Skeletal muscle cell (primary cell): ENCODE results near the gene LRRC2.
"Not testable (repeated sequence)": the region's sequence is repeated elsewhere in the genome, so short reads cannot be mapped to it uniquely, and the experiment has no call there.

ENCODE experiments used
- DNase-seq: peaks from one replicate; pipeline ENCODE4 v3.0.0-alpha.2; 2010; ENCODE audit warnings: low read depth
- H3K4me3 ChIP-seq: 2 replicates; pipeline ENCODE4 v1.5.1; 2011; ENCODE audit warnings: low read depth, mild to moderate bottlenecking, control low read depth, low read length, moderate library complexity

Gene LRRC2

GRCh38 chr3:46561511-46561910 lies 4.6 kb downstream of the LRRC2 start:
- no peak overlapping the region for H3K4me3 ChIP-seq
- no peak for DNase-seq

GRCh38 chr3:46559091-46559704 lies 6.9 kb downstream of the LRRC2 start:
- H3K4me3 ChIP-seq = no peak overlapping the region
- DNase-seq = no peak

GRCh38 chr3:46558184-46559043 lies 7.7 kb downstream of the LRRC2 start:
- H3K4me3 ChIP-seq = peak overlapping the region; percentile 47
- peak; percentile 59 for DNase-seq

GRCh38 chr3:46557814-46558183 lies 8.3 kb downstream of the LRRC2 start:
- no peak for DNase-seq

GRCh38 chr3:46553154-46553553 lies 12.9 kb downstream of the LRRC2 start:
- H3K4me3 ChIP-seq = no peak overlapping the region
- DNase-seq = no peak

More at GRCh38 chr3:46557814-46558183, 8.3 kb downstream of the LRRC2 start:
- H3K4me3 ChIP-seq = no peak overlapping the region

GRCh38 chr3:46552538-46552937 lies 13.6 kb downstream of the LRRC2 start:
- DNase-seq = no peak
- H3K4me3 ChIP-seq = no peak overlapping the region

GRCh38 chr3:46551615-46552014 lies 14.5 kb downstream of the LRRC2 start:
- no peak overlapping the region for H3K4me3 ChIP-seq
- DNase-seq = no peak

GRCh38 chr3:46549989-46550388 lies 16.1 kb downstream of the LRRC2 start:
- no peak overlapping the region for H3K4me3 ChIP-seq
- DNase-seq = no peak

GRCh38 chr3:46549408-46549904 lies 16.6 kb downstream of the LRRC2 start:
- no peak for DNase-seq
- H3K4me3 ChIP-seq = no peak overlapping the region

GRCh38 chr3:46548611-46549010 lies 17.5 kb downstream of the LRRC2 start:
- DNase-seq, H3K4me3 ChIP-seq: not testable (repeated sequence)

- no peak overlapping the region for H3K4me3 ChIP-seq
- no peak for DNase-seq
These were observed 19.1 kb downstream of the LRRC2 start for GRCh38 chr3:46546896-46547440.

GRCh38 chr3:46545818-46546630 lies 20.1 kb downstream of the LRRC2 start:
- no peak for DNase-seq
- no peak overlapping the region for H3K4me3 ChIP-seq

- H3K4me3 ChIP-seq = no peak overlapping the region
- no peak for DNase-seq
These were observed 21.2 kb downstream of the LRRC2 start for GRCh38 chr3:46544771-46545503.

- no peak overlapping the region for H3K4me3 ChIP-seq
- DNase-seq = no peak
These were observed 23.3 kb downstream of the LRRC2 start for GRCh38 chr3:46542801-46543201.

GRCh38 chr3:46542344-46542743 lies 23.8 kb downstream of the LRRC2 start:
- DNase-seq = no peak
- no peak overlapping the region for H3K4me3 ChIP-seq

GRCh38 chr3:46541835-46542234 lies 24.3 kb downstream of the LRRC2 start:
- H3K4me3 ChIP-seq = no peak overlapping the region
- DNase-seq = no peak

- H3K4me3 ChIP-seq = no peak overlapping the region
- DNase-seq = no peak
These were observed 25.6 kb downstream of the LRRC2 start for GRCh38 chr3:46540550-46540949.

GRCh38 chr3:46539443-46540005 lies 26.6 kb downstream of the LRRC2 start:
- H3K4me3 ChIP-seq = no peak overlapping the region
- DNase-seq = no peak
